Measurements from ENCODE around the gene PDZD2.

DNA sequence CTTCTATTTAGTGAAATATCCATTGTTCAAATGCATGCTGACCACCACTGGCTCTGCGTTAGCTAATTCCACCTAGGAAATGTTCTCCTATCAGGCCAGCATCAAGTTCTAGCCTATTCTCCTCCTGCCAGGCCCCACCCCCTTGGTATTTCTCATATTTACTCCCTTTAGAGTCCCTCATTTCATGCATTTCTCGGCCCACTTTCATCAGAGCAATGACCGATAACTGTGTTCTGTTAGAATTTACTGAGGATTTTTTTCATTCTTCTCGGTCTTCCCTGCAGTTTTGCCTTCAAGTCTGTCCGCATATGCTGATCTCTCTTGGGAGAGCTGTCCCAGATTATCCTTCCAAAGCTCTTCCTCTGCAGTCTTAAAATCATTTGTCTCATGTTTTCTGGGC is 391.8 kb downstream of the PDZD2 start:
- TF ChIP-seq, protein P1, sequence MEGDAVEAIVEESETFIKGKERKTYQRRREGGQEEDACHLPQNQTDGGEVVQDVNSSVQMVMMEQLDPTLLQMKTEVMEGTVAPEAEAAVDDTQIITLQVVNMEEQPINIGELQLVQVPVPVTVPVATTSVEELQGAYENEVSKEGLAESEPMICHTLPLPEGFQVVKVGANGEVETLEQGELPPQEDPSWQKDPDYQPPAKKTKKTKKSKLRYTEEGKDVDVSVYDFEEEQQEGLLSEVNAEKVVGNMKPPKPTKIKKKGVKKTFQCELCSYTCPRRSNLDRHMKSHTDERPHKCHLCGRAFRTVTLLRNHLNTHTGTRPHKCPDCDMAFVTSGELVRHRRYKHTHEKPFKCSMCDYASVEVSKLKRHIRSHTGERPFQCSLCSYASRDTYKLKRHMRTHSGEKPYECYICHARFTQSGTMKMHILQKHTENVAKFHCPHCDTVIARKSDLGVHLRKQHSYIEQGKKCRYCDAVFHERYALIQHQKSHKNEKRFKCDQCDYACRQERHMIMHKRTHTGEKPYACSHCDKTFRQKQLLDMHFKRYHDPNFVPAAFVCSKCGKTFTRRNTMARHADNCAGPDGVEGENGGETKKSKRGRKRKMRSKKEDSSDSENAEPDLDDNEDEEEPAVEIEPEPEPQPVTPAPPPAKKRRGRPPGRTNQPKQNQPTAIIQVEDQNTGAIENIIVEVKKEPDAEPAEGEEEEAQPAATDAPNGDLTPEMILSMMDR (conservative IDR thresholded peaks at IDR 0.05; ENCODE audit: low read depth, low read length), result no peak
- no peak for TF ChIP-seq EZH2 (IDR thresholded peaks at IDR 0.05; ENCODE audit: borderline replicate concordance, low read depth, low read length, poor library complexity, severe bottlenecking)
